HG03378 (cell line): ENCODE data around the gene ATP9B.
"Not testable (repeated sequence)": the region's sequence is repeated elsewhere in the genome, so short reads cannot be mapped to it uniquely, and the experiment has no call there.

Experiments used
- ATAC-seq: cut with Tn5 transposase; IDR thresholded peaks from one replicate; pipeline ENCODE4 v1.9.1; 2021; ENCODE audit warnings: mild to moderate bottlenecking, moderate library complexity; ENCODE audit not compliant: unreplicated experiment

Gene ATP9B

DNA sequence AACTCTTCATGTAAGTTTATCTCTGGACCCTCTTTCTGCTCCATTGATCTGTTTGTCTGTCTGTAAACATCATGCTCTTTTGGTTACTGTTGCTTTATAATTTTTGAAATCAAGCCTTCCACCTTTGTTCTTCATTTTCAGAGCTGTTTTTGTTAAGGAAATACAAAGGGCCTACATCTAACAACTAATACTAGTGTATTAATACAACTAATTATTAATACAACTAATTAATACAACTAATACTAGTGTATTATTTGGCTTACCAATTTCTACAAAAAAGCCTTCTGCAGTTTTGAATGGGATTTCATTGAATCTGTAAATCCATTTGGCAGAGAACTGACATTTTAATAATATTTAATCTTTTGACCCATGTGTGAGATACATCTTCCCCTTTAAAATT is 66.7 kb downstream of the ATP9B start:
- no peak for ATAC-seq

DNA sequence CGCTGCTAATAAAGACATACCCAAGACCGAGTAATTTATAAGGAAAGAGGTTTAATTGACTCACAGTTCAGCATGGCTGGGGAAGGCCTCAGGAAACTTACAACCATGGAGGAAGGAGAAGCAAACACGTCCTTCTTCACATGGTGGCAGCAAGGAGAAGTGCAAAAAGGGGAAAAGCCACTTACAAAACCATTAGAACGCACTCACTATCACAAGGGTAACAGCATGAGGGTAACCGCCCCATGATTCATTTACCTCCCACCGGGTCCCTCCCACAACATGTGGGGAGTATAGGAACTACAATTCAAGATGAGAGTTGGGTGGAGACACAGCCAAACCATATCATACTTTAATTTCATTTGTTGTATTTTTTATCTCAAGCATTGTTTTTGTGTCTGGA is 67.5 kb downstream of the ATP9B start:
- ATAC-seq = no peak

DNA sequence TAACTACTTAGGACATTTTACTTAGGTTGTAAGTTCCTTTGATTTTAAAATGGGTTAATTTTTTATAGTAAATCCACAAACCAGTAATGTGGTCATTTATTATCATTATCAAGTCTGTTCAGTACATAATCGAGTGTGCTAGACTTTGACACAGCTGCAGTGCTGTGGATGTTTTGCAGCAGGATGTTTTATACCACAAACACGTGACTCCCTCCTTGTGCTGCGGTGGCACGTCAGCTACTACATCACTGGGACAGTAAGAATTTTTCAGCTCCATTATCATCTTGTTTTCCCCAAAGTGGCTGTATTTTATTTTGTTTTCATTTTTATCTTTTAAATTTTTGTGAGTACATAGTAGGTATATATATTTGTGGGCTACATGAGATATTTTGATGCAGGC is 70.0 kb downstream of the ATP9B start:
- ATAC-seq = no peak

DNA sequence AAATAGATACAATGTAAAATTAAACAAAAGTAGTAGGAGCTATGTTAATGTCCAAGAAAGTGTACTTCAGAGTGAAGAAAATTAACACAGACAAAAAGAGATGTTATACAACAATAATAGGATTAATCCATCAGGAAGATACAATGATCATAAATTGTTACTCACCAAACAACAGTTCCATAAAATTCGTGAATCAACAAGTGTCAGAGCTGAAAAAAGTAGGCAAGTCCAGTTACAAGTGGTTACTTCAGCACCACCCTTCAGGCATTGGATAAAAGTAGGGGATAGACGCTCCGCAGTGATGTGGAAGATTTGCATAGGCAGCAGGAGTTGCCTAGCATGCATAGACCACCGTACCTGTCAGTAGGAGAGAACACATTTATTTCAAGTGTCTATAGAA is 77.8 kb downstream of the ATP9B start:
- ATAC-seq = no peak

DNA sequence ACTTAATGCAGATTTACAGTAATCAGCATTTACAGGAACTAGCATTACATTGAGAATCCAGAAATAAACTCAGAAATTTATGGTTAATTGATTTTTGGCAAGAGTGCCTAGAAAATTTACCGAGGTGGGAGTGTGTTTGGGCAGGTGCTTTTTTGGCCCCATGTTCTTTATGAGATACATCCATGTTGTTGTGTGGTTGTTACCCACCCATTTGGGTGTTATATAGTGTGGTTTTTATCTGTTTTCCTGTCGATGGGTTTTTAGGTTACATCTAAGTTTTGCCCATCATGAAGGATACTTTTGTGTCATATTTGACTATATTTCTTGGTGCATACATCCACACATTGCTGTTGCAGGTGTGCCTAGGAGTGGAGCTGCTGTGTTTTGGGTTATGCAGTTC is 82.0 kb downstream of the ATP9B start:
- no peak for ATAC-seq

- ATAC-seq = no peak
Observed at GRCh38 chr18:79156327-79156726, 87.1 kb downstream of the ATP9B start.

DNA sequence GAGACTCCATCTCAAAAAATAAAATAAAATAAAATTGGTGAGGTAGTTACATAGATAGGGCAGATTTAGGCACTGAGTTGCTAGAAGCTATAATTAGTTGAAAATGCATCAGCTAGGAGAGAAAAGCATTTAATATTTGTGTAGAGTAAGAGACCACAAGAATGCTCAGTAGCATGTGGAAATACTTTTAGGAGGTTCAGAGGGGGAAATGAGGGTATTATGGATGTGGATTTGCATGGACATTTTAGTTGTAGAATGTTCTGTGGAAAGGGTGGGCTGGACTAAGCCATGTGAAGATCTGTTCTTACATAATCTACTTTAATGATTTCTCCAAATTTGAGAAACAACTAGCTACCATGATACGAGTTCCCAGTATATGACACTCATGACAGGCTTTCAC is 95.5 kb downstream of the ATP9B start:
- ATAC-seq = no peak

GRCh38 chr18:79166702-79167101 is 97.5 kb downstream of the ATP9B start:
- ATAC-seq = no peak

DNA sequence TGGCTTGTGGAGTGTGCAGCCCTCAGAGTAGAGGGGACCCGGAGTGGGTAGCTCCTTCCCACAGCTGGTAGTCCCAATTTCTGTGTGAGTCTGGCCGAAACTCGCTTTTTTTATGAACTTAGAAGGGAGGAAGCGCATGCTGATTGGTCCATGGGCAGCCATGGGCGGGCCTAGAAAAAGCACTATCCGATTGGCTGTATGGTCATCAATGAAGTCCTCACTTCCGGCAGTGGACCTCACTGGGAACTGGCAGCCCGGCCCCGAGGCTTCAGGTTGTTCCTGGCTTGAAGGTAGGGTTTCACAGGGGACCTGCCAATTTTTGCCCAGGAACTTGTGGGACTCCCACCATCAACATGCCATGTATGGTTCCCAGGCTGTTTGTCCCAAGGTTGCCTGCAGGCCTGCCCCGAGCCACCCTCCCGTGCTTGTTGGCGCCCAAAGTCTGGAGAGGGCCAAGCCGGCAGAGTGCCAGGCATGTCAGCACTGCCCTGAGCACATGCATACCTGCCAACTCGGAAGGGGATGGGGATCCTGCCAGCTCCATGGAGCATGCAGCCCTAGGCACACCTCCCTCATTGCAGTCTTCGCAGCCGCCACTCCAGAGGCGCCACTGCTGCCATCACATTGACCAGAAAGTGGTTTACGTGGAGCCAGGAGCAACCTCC is 98.5 kb downstream of the ATP9B start:
- ATAC-seq = no peak

- no peak for ATAC-seq
Observed at GRCh38 chr18:79169958-79170555, 100.9 kb downstream of the ATP9B start.

GRCh38 chr18:79172331-79172730 is 103.1 kb downstream of the ATP9B start:
- ATAC-seq = not testable (repeated sequence)

- ATAC-seq = no peak
Observed at GRCh38 chr18:79173742-79174141, 104.5 kb downstream of the ATP9B start.

GRCh38 chr18:79178113-79178531 is 108.9 kb downstream of the ATP9B start:
- no peak for ATAC-seq

- ATAC-seq = no peak
Observed at GRCh38 chr18:79182047-79182713, 113.0 kb downstream of the ATP9B start.

DNA sequence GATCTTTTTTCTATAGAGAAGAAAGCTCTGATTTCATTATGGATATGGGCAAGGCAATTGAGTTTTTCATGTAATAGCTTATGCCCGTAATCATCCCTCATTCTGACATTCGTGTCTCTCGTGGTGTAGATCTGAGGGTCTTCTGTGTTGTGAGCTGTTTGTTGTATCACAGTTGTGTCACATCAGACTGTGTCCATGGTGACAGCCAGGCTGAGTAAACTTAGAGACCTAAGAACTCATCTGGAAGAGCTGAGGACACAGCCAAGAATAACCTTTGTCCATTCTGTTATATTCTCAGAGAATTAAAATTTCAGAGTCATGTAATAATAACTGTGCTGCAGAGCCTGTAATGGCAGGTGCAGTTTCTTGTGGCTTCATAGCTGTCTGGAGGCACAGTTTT is 116.5 kb downstream of the ATP9B start:
- ATAC-seq = no peak

DNA sequence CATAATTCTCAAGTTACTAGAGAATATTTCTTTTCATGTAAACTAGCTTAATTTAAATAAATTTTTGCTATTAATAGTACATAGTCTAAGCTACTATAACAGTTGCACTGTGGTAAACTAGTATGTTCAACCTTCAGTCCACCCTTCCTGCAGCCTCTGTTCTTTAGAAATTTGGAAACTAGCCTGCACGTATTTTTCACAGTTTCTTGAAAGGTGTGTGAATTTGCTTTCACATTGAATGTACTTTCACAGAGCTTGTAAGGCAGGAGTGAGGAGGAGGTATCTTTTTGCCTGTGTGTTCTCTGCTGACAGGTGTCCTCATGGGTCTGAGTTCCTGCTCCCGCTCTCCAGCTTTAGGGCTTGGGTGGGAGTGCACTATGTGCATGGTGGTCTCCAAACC is 117.5 kb downstream of the ATP9B start:
- no peak for ATAC-seq

DNA sequence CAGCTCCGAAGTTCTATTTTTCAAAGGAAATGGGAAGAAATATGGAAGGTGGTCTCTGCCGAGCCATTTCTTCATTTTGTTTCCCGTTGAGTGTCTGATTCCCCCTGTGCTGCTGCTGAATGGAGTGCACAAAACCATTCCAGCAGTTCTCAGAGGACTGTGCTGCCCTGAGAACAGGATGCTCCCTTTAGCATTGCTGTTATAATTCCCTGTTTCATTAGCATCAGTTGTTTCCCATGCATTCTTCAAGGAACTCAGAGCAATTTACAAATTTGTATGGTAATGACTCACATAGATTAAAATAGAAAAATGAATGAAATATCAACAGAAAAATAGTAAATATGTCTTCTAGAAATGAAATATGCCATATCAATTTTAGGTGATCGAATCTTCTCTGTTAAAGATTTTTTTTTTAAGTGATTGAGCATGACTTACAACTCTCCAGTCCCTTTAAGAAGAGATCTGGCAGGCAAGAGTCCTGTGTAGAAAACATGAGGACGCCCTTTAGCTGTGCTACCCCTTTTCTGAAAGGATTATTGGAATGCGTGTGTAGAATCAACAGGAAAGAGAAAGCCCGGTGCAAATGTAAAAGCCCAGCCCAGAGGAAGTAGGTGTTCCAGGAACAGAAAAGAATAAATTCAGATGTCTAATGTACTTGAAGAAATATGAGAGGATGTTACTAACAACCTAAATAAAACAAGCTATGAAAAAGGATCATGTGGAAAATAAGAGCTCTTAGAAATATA is 118.5 kb downstream of the ATP9B start:
- no peak for ATAC-seq

DNA sequence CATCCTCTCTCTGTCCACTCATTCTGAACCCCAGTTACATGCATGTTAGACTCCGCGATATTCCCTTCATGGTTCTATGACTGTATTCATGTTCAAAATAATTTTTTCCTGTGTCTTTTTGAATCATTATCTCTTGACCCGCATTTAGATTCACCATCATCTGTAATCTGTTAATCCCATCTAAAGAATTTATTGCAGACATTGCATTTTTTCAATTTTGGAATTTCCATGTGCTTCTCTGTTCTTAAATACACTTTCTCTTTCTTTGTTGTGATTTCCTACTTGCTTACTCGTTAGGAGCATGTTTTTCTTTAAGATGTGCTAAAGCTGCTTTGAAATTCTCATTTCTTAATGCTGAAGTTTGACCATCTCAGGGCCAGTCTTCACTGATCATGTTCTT is 122.2 kb downstream of the ATP9B start:
- no peak for ATAC-seq

DNA sequence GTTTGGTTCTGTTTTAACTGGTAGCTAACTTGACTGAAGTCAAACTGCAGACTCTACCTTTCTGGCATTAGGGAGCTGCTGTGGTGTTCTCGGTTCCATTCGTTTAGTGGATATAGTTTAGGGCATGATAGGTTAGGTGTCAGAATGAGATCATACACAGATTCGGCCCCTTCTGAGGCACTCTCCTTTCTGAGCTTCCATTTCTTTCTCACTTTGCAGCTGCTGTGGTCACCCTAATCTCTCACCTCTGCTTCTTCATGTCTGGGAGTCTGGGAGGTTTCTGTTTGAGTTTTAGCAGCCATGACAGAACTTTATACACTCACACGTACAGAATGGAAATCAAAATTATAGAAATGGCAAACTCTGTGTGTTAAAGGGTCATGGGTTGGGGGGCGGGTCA is 122.8 kb downstream of the ATP9B start:
- no peak for ATAC-seq

DNA sequence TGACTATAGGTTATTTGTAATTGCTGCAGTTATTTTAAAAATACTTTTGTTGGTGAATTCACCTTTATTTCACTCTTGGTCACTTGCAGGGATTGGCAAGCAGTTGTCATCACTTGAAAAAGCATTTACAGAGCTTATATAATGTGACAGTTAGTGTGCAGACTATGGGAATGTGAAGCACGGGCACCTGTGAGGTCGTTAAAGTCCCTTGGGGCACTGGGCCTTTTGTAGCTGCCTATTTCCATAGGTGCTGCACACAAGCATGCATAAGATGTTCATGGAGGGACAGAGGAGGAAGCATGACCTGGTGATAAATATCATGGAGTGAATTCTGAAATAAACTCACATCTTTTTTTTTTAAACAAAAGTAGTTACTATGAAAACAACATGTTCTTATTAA is 124.6 kb downstream of the ATP9B start:
- ATAC-seq = no peak

GRCh38 chr18:79195716-79196683 is 126.8 kb downstream of the ATP9B start:
- no peak for ATAC-seq
